Body of pancreas (tissue), 4 donors: Measurements from ENCODE around the gene ARID5B. TPM values are rescaled to one million over a fixed set of nuclear protein-coding genes. Genes with fewer than 3 reads are reported as not detected.

Source experiments
- ATAC-seq: fragments of 150-250 bp; one replicate; pipeline ENCODE4 v1.9.1; 2016
- DNase-seq, 4 donors: peaks; one replicate each; pipeline ENCODE4 v3.0.0-alpha.2; 2019
- H3K27ac ChIP-seq, 4 donors: fragments of 200-600 bp; sonication (generic); 1 replicate in 3 of 4; 2 replicates in 1 of 4; pipeline versions ENCODE4 v1.5.1 to v1.6.1; 2016 to 2019; ENCODE audit warnings: mild to moderate bottlenecking in 1 of 4, mixed read lengths in 1 of 4, moderate library complexity in 1 of 4
- H3K27me3 ChIP-seq, 2 donors: fragments of 200-600 bp; sonication (generic); one replicate each; pipeline ENCODE4 v1.6.0; 2016; ENCODE audit warnings: mild to moderate bottlenecking in 1 of 2
- H3K36me3 ChIP-seq, 2 donors: fragments of 200-600 bp; sonication (generic); replicated peaks in 1 of 2; 2 replicates each; pipeline ENCODE4 v1.5.1; 2016; ENCODE audit warnings: low read depth in 2 of 2; ENCODE audit not compliant: insufficient read depth in 1 of 2
- H3K4me1 ChIP-seq: fragments of 200-600 bp; sonication (generic); one replicate; pipeline ENCODE4 v1.6.0; 2016
- H3K4me3 ChIP-seq, 2 donors: fragments of 200-600 bp; sonication (generic); 1 replicate in 1 of 2; 2 replicates in 1 of 2; pipeline ENCODE4 v1.5.1; 2016 to 2019
- H3K9me3 ChIP-seq, 3 donors: fragments of 200-600 bp; sonication (generic); 1 replicate in 2 of 3; 2 replicates in 1 of 3; pipeline ENCODE4 v1.5.1; 2016
- CTCF ChIP-seq, 7 experiments: fragments of 450-650 bp in 4 of 7; fragments of 200-600 bp in 3 of 7; sonication (generic) in 3 of 7; IDR thresholded peaks; one replicate each; pipeline ENCODE4 v1.5.1; 2016 to 2019; ENCODE audit warnings: antibody characterized with exemption in 7 of 7
- POLR2A ChIP-seq, 3 donors: fragments of 450-650 bp; IDR thresholded peaks; one replicate each; pipeline ENCODE4 v1.6.1; 2016; ENCODE audit warnings: antibody characterized with exemption in 3 of 3, mild to moderate bottlenecking in 2 of 3
- WGBS, 2 donors: methylation state at CpG; one replicate each; pipeline ENCODE4 v1.1.5; 2017; 5-methylcytosine and 5-hydroxymethylcytosine counted together
- intact Hi-C: fragments of 100-400 bp; cut with DNase I; formaldehyde crosslinking; loops from one replicate; pipeline ENCODE4 v1.15.1; 2023
- total RNA-seq, 2 donors: library from RNA; depleted of rRNA; stranded (reverse); fragments of >200 nt; gene quantifications; one replicate each; pipeline ENCODE4 v1.1.0, GENCODE V29; 2016

Gene ARID5B
- total RNA-seq, 2 donors from 2014 or later = 16.1 to 17.1 TPM

- ATAC-seq = no peak
- intact Hi-C loops = no loop called here
- no peak overlapping the region for H3K4me3 ChIP-seq
- peak overlapping the region in 2 of 4 donors; percentile 62 to 73 for H3K27ac ChIP-seq
- peaks cover 50% of the 10 kb centered on the region for H3K4me1 ChIP-seq
- H3K27me3 ChIP-seq = no peaks in the 10 kb centered on the region
- 0 to 89% methylated on average over 1 of the region's 1 CpG for WGBS, 2 donors
- no peak for TF ChIP-seq POLR2A (IDR thresholded peaks at IDR 0.05)
- TF ChIP-seq CTCF (IDR thresholded peaks at IDR 0.05) = no peak
- DNase-seq = no peak
- no peaks in the 10 kb centered on the region for H3K36me3 ChIP-seq
- H3K9me3 ChIP-seq = no peaks in the 10 kb centered on the region
These were observed 180.8 kb downstream of the ARID5B start for GRCh38 chr10:62082271-62082656.

GRCh38 chr10:62082729-62083411, 181.4 kb downstream of the ARID5B start:
- DNase-seq = no peak
- Histone ChIP-seq H3K4me1 (peaks cover 45% of the 10 kb centered on the region), H3K4me3 (no peak overlapping the region)

GRCh38 chr10:62083412-62084267, 182.1 kb downstream of the ARID5B start:
- Histone ChIP-seq H3K9me3 (no peaks in the 10 kb centered on the region), H3K4me3 (no peak overlapping the region), H3K36me3 (no peaks in the 10 kb centered on the region), H3K4me1 (peaks cover 45% of the 10 kb centered on the region), H3K27me3 (no peaks in the 10 kb centered on the region), H3K27ac (peak overlapping the region in 3 of 4 donors; percentile 35 to 73 (median 62))
- DNase-seq = peak; percentile 42 to 61 (median 48)
- TF ChIP-seq POLR2A (IDR thresholded peaks at IDR 0.05) = no peak
- no peak for TF ChIP-seq CTCF (IDR thresholded peaks at IDR 0.05)
- WGBS, 2 donors = 53 to 63% methylated on average over 3 of the region's 3 CpGs
- peak; percentile 70 for ATAC-seq
- intact Hi-C loops = no loop called here

More at GRCh38 chr10:62082729-62083411, 181.4 kb downstream of the ARID5B start:
- Histone ChIP-seq H3K27ac (peak overlapping the region; percentile 32 to 73 (median 48)), H3K36me3 (no peaks in the 10 kb centered on the region), H3K9me3 (no peaks in the 10 kb centered on the region), H3K27me3 (no peaks in the 10 kb centered on the region)
- intact Hi-C loops = no loop called here
- no peak for TF ChIP-seq POLR2A (IDR thresholded peaks at IDR 0.05)
- peak; percentile 45 for ATAC-seq
- WGBS, 2 donors = 59 to 65% methylated on average over 7 of the region's 7 CpGs

- H3K9me3 ChIP-seq = no peaks in the 10 kb centered on the region
- no peak for DNase-seq
- no peaks in the 10 kb centered on the region for H3K36me3 ChIP-seq
- intact Hi-C loops = no loop called here
- H3K27me3 ChIP-seq = no peaks in the 10 kb centered on the region
- TF ChIP-seq CTCF (IDR thresholded peaks at IDR 0.05) (no peak), POLR2A (IDR thresholded peaks at IDR 0.05) (no peak)
- no peak overlapping the region for H3K4me3 ChIP-seq
- H3K27ac ChIP-seq = peak overlapping the region in 2 of 4 donors; percentile 62 to 73
- ATAC-seq = no peak
- 31 to 45% methylated on average over 2 of the region's 2 CpGs for WGBS, 2 donors
- peaks cover 45% of the 10 kb centered on the region for H3K4me1 ChIP-seq
These were observed 183.0 kb downstream of the ARID5B start for GRCh38 chr10:62084451-62084850.

- intact Hi-C loops = no loop called here
- peak overlapping the region in 1 of 4 donors; percentile 73 for H3K27ac ChIP-seq
- peaks cover 0 to 2% of the 10 kb centered on the region in 2 donors for H3K36me3 ChIP-seq
These were observed 183.9 kb downstream of the ARID5B start for GRCh38 chr10:62085404-62085803.

More at GRCh38 chr10:62085404-62085803, 183.9 kb downstream of the ARID5B start:
- TF ChIP-seq POLR2A (IDR thresholded peaks at IDR 0.05) (no peak), CTCF (IDR thresholded peaks at IDR 0.05) (no peak)
- H3K4me3 ChIP-seq = no peak overlapping the region
- ATAC-seq = no peak
- no peak for DNase-seq
- peaks cover 40% of the 10 kb centered on the region for H3K4me1 ChIP-seq
- H3K9me3 ChIP-seq = no peaks in the 10 kb centered on the region
- H3K27me3 ChIP-seq = no peaks in the 10 kb centered on the region
- 84 to 95% methylated on average over 2 of the region's 2 CpGs for WGBS, 2 donors
